Peyer's patch (tissue), 4 donors: Measurements from ENCODE around the gene SERINC4.
"Not testable (repeated sequence)": the region's sequence is repeated elsewhere in the genome, so short reads cannot be mapped to it uniquely, and the experiment has no call there.

Experiments used
- POLR2A ChIP-seq, 2 donors: fragments of 450-650 bp; IDR thresholded peaks; one replicate each; pipeline ENCODE4 v1.5.1; 2017; ENCODE audit warnings: antibody characterized with exemption in 2 of 2, mild to moderate bottlenecking in 2 of 2, moderate library complexity in 2 of 2
- TF ChIP-seq, protein P1 (sequence below), 6 experiments: fragments of 450-650 bp in 4 of 6; fragments of 200-600 bp in 2 of 6; sonication (generic) in 1 of 6; IDR thresholded peaks; one replicate each; pipeline ENCODE4 v1.5.1; 2017 to 2019; ENCODE audit warnings: antibody characterized with exemption in 6 of 6, mild to moderate bottlenecking in 3 of 6, moderate library complexity in 1 of 6

DNA sequence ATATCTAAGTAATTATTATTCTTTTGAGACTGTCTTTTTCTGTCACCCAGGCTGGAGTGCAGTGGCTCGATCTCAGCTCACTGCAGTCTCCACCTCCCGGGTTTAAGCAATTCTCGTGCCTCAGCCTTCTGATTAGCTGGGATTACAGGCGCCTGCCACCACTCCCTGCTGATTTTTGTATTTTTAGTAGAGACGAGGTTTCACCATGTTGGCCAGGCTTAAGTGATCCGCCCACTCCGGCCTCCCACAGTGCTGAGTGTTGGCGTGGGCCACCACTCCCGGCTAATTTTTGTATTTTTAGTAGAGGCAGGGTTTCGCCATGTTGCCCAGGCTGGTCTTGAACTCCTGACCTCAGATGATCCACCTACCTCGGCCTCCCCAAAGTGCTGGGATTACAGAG, 25.3 kb upstream of the SERINC4 start:
- TF ChIP-seq, protein P1, sequence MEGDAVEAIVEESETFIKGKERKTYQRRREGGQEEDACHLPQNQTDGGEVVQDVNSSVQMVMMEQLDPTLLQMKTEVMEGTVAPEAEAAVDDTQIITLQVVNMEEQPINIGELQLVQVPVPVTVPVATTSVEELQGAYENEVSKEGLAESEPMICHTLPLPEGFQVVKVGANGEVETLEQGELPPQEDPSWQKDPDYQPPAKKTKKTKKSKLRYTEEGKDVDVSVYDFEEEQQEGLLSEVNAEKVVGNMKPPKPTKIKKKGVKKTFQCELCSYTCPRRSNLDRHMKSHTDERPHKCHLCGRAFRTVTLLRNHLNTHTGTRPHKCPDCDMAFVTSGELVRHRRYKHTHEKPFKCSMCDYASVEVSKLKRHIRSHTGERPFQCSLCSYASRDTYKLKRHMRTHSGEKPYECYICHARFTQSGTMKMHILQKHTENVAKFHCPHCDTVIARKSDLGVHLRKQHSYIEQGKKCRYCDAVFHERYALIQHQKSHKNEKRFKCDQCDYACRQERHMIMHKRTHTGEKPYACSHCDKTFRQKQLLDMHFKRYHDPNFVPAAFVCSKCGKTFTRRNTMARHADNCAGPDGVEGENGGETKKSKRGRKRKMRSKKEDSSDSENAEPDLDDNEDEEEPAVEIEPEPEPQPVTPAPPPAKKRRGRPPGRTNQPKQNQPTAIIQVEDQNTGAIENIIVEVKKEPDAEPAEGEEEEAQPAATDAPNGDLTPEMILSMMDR (IDR thresholded peaks at IDR 0.05) = not testable (repeated sequence)
- not testable (repeated sequence) for TF ChIP-seq POLR2A (IDR thresholded peaks at IDR 0.05)
